GM06990 (cell line): ENCODE results near the gene ZAP70.

Source experiments
- DNase-seq: peaks from one replicate; pipeline ENCODE4 v3.0.0-alpha.2; 2011; ENCODE audit not compliant: insufficient read length; ENCODE audit errors: extremely low read depth
- H3K27me3 ChIP-seq: replicated peaks from 2 replicates; pipeline ENCODE4 v1.6.0; 2011; ENCODE audit warnings: low read length; ENCODE audit not compliant: control insufficient read depth, insufficient read depth
- H3K36me3 ChIP-seq: 2 replicates; pipeline ENCODE4 v1.5.1; 2011; ENCODE audit warnings: low read length; ENCODE audit not compliant: control insufficient read depth, insufficient read depth
- H3K4me3 ChIP-seq: replicated peaks from 2 replicates; pipeline ENCODE4 v1.5.1; 2011; ENCODE audit warnings: low read depth, mild to moderate bottlenecking, control low read depth, low read length
- TF ChIP-seq, protein P1 (sequence below): IDR thresholded peaks from 2 replicates; pipeline ENCODE4 v1.5.1; 2011; ENCODE audit warnings: low read length, control low read depth, mild to moderate bottlenecking, inconsistent platforms; ENCODE audit not compliant: insufficient read depth, poor library complexity, severe bottlenecking

Gene ZAP70

GRCh38 chr2:97722227-97722626 is 8.9 kb downstream of the ZAP70 start:
- TF ChIP-seq, protein P1, sequence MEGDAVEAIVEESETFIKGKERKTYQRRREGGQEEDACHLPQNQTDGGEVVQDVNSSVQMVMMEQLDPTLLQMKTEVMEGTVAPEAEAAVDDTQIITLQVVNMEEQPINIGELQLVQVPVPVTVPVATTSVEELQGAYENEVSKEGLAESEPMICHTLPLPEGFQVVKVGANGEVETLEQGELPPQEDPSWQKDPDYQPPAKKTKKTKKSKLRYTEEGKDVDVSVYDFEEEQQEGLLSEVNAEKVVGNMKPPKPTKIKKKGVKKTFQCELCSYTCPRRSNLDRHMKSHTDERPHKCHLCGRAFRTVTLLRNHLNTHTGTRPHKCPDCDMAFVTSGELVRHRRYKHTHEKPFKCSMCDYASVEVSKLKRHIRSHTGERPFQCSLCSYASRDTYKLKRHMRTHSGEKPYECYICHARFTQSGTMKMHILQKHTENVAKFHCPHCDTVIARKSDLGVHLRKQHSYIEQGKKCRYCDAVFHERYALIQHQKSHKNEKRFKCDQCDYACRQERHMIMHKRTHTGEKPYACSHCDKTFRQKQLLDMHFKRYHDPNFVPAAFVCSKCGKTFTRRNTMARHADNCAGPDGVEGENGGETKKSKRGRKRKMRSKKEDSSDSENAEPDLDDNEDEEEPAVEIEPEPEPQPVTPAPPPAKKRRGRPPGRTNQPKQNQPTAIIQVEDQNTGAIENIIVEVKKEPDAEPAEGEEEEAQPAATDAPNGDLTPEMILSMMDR = no peak
- DNase-seq = no peak
- Histone ChIP-seq H3K4me3 (no peak overlapping the region), H3K27me3 (no peaks in the 10 kb centered on the region), H3K36me3 (no peaks in the 10 kb centered on the region)

DNA sequence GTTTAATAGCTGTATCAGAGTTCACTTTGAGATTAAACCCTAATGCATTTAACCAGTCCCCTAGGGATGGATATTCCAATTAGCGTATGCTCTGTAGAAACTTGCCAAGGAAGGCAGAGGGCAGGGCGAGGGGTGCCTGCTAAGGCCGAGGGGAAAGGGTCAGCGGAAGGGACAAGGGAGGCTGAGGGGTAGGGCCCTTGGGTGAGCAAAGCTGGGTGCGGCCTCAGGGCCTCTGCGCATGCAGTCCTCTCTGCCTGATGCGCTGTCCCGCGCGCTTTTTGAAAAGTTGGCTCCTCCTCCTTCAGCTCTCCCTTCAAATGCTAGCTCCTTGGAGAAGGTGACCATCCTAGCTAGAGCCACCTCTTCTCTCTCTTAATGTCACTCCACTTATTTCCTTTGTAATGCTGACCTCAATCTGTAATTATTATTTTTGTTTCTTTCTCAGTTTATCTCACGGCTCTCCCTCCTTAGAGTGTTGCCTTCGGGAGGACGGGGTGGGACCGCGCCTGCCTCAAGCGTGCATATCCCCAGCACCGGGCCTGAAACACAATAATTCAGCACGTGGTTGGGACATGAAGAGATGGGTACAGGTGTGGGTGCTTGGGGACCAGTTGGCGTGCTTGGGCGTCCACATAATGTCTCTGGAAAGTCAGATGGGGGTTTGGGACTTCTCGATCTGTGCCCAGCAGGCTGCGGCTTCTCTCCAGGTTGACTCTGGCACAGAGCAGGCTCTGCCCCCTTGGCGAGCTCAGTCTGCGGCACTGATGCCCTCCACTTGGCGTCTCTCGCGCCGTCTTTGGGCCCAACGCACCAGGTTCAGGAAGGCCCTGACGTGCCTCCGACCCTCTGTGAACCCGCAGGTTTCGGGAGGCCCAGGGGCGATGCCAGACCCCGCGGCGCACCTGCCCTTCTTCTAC is 10.0 kb downstream of the ZAP70 start:
- Histone ChIP-seq H3K36me3 (no peaks in the 10 kb centered on the region), H3K4me3 (no peak overlapping the region), H3K27me3 (no peaks in the 10 kb centered on the region)
- TF ChIP-seq, protein P1 = no peak
- DNase-seq = no peak

DNA sequence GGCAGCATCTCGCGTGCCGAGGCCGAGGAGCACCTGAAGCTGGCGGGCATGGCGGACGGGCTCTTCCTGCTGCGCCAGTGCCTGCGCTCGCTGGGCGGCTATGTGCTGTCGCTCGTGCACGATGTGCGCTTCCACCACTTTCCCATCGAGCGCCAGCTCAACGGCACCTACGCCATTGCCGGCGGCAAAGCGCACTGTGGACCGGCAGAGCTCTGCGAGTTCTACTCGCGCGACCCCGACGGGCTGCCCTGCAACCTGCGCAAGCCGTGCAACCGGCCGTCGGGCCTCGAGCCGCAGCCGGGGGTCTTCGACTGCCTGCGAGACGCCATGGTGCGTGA is 10.7 kb downstream of the ZAP70 start:
- Histone ChIP-seq H3K27me3 (no peaks in the 10 kb centered on the region), H3K4me3 (no peak overlapping the region), H3K36me3 (no peaks in the 10 kb centered on the region)
- TF ChIP-seq, protein P1 = no peak
- no peak for DNase-seq

GRCh38 chr2:97724501-97724900 is 11.1 kb downstream of the ZAP70 start:
- no peaks in the 10 kb centered on the region for H3K27me3 ChIP-seq
- no peak for DNase-seq
- H3K4me3 ChIP-seq = no peak overlapping the region
- no peaks in the 10 kb centered on the region for H3K36me3 ChIP-seq
- TF ChIP-seq, protein P1 = no peak

GRCh38 chr2:97724946-97725688 is 11.7 kb downstream of the ZAP70 start:
- no peaks in the 10 kb centered on the region for H3K27me3 ChIP-seq
- TF ChIP-seq, protein P1 = no peak
- H3K4me3 ChIP-seq = no peak overlapping the region
- DNase-seq = no peak
- H3K36me3 ChIP-seq = no peaks in the 10 kb centered on the region
